OCI-LY3 (cell line): ENCODE results near the gene MS4A10.

Source experiments
- EZH2phosphoT487 ChIP-seq: fragments of 200-600 bp; shearing (Covaris generic); IDR thresholded peaks from 2 replicates; pipeline ENCODE4 v1.6.1; 2018; ENCODE audit warnings: antibody characterized with exemption, mixed run types, low read depth
- TF ChIP-seq, protein P1 (sequence below): fragments of 200-600, 300-600 bp; sonication (generic); IDR thresholded peaks from 2 replicates; pipeline ENCODE4 v1.5.1; 2014; ENCODE audit warnings: antibody characterized with exemption, low read length, low read depth

DNA sequence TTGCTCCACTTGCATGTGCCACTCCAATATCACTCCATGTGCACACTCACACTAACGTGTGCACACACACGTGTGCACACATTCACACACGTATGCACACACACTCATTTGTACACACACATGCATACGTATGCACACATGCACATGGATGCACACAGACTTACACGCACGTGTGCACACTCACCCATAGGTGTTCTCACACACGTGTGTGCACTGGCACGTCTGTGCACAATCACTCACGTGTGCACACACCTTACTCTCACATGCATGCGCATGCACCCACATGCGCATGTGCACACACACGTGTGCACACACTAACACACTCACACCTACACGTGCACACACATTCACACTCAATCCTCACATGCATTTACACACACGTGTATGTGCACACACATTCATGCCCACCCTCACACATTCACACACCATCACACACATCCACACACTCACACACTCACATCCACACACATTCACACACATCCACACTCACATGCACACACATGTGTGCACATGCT lies 37.7 kb upstream of the MS4A10 start:
- TF ChIP-seq, protein P1, sequence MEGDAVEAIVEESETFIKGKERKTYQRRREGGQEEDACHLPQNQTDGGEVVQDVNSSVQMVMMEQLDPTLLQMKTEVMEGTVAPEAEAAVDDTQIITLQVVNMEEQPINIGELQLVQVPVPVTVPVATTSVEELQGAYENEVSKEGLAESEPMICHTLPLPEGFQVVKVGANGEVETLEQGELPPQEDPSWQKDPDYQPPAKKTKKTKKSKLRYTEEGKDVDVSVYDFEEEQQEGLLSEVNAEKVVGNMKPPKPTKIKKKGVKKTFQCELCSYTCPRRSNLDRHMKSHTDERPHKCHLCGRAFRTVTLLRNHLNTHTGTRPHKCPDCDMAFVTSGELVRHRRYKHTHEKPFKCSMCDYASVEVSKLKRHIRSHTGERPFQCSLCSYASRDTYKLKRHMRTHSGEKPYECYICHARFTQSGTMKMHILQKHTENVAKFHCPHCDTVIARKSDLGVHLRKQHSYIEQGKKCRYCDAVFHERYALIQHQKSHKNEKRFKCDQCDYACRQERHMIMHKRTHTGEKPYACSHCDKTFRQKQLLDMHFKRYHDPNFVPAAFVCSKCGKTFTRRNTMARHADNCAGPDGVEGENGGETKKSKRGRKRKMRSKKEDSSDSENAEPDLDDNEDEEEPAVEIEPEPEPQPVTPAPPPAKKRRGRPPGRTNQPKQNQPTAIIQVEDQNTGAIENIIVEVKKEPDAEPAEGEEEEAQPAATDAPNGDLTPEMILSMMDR = no peak
- TF ChIP-seq EZH2phosphoT487 = no peak
